HG03378 (cell line): ENCODE results near the gene SLC9A2.
A peak's percentile ranks its signal among the peaks of the same experiment; 100 is the strongest.

Source experiments
- ATAC-seq: cut with Tn5 transposase; IDR thresholded peaks from one replicate; pipeline ENCODE4 v1.9.1; 2021; ENCODE audit warnings: mild to moderate bottlenecking, moderate library complexity; ENCODE audit not compliant: unreplicated experiment

The SLC9A2 gene

GRCh38 chr2:102724016-102724490 lies 104.7 kb downstream of the SLC9A2 start:
- ATAC-seq: no peak

- no peak for ATAC-seq
Measured at GRCh38 chr2:102724553-102724952, 105.2 kb downstream of the SLC9A2 start.

GRCh38 chr2:102726128-102727087 lies 107.1 kb downstream of the SLC9A2 start:
- ATAC-seq: no peak

GRCh38 chr2:102735416-102736109 lies 116.2 kb downstream of the SLC9A2 start:
- no peak for ATAC-seq

- ATAC-seq: peak; percentile 10
Measured at GRCh38 chr2:102736110-102736409, 116.7 kb downstream of the SLC9A2 start.

- ATAC-seq: peak; percentile 68
Measured at GRCh38 chr2:102736410-102737409, 117.4 kb downstream of the SLC9A2 start.

- peak; percentile 83 for ATAC-seq
Measured at GRCh38 chr2:102737431-102737830, 118.1 kb downstream of the SLC9A2 start.

- no peak for ATAC-seq
Measured at GRCh38 chr2:102743259-102743658, 123.9 kb downstream of the SLC9A2 start.

GRCh38 chr2:102748107-102748506 lies 128.8 kb downstream of the SLC9A2 start:
- no peak for ATAC-seq

GRCh38 chr2:102749938-102750337 lies 130.6 kb downstream of the SLC9A2 start:
- ATAC-seq: peak; percentile 89

GRCh38 chr2:102753563-102754159 lies 134.3 kb downstream of the SLC9A2 start:
- peak; percentile 54 for ATAC-seq

GRCh38 chr2:102754456-102755145 lies 135.2 kb downstream of the SLC9A2 start:
- ATAC-seq: no peak

- ATAC-seq: no peak
Measured at GRCh38 chr2:102755284-102755683, 135.9 kb downstream of the SLC9A2 start.

- no peak for ATAC-seq
Measured at GRCh38 chr2:102758439-102758838, 139.1 kb downstream of the SLC9A2 start.
